HT1080 (cell line): Measurements from ENCODE around the gene GRIA1. TPM values are rescaled to one million over a fixed set of nuclear protein-coding genes. Genes with fewer than 3 reads are reported as not detected.

ENCODE experiments used
- DNase-seq: peaks from one replicate; pipeline ENCODE4 v3.0.0-alpha.2; 2015; ENCODE audit warnings: low read depth
- total RNA-seq: library from RNA; depleted of rRNA; stranded (reverse); fragments of >200 nt; shearing (Covaris generic); gene quantifications from 2 replicates; pipeline ENCODE4 v1.2.3, GENCODE V29; 2014

The GRIA1 gene
- total RNA-seq, 1 experiment from 2014 or later, result 0.13 TPM

GRCh38 chr5:153544706-153545105 lies 54.2 kb downstream of the GRIA1 start:
- DNase-seq, result no peak

GRCh38 chr5:153546566-153546965 lies 56.1 kb downstream of the GRIA1 start:
- DNase-seq, result no peak

- DNase-seq, result peak; percentile 93
Observed at GRCh38 chr5:153551537-153552079, 61.1 kb downstream of the GRIA1 start.

- peak; percentile 3 for DNase-seq
Observed at GRCh38 chr5:153552886-153553285, 62.4 kb downstream of the GRIA1 start.

- DNase-seq, result no peak
Observed at GRCh38 chr5:153555420-153556114, 65.1 kb downstream of the GRIA1 start.

- no peak for DNase-seq
Observed at GRCh38 chr5:153558957-153559356, 68.5 kb downstream of the GRIA1 start.

GRCh38 chr5:153559926-153560325 lies 69.5 kb downstream of the GRIA1 start:
- no peak for DNase-seq

GRCh38 chr5:153562189-153562588 lies 71.7 kb downstream of the GRIA1 start:
- peak; percentile 77 for DNase-seq

GRCh38 chr5:153565822-153566221 lies 75.4 kb downstream of the GRIA1 start:
- peak; percentile 54 for DNase-seq

- DNase-seq, result no peak
Observed at GRCh38 chr5:153569036-153569435, 78.6 kb downstream of the GRIA1 start.

- no peak for DNase-seq
Observed at GRCh38 chr5:153571162-153571561, 80.7 kb downstream of the GRIA1 start.

GRCh38 chr5:153572411-153573145 lies 82.1 kb downstream of the GRIA1 start:
- no peak for DNase-seq

GRCh38 chr5:153573326-153574033 lies 83.0 kb downstream of the GRIA1 start:
- no peak for DNase-seq

GRCh38 chr5:153584126-153584959 lies 93.9 kb downstream of the GRIA1 start:
- no peak for DNase-seq

- DNase-seq, result no peak
Observed at GRCh38 chr5:153584960-153585359, 94.5 kb downstream of the GRIA1 start.

GRCh38 chr5:153585622-153586277 lies 95.3 kb downstream of the GRIA1 start:
- DNase-seq, result no peak

- DNase-seq, result no peak
Observed at GRCh38 chr5:153592081-153592480, 101.6 kb downstream of the GRIA1 start.

- DNase-seq, result no peak
Observed at GRCh38 chr5:153594785-153595184, 104.3 kb downstream of the GRIA1 start.

- no peak for DNase-seq
Observed at GRCh38 chr5:153598099-153598498, 107.6 kb downstream of the GRIA1 start.

- DNase-seq, result no peak
Observed at GRCh38 chr5:153601377-153601776, 110.9 kb downstream of the GRIA1 start.

- DNase-seq, result no peak
Observed at GRCh38 chr5:153605386-153605785, 114.9 kb downstream of the GRIA1 start.
